ENCODE data around the gene COQ9.

- TF ChIP-seq CTCF (conservative IDR thresholded peaks at IDR 0.05 in 1 of 2, IDR thresholded peaks at IDR 0.05 in 1 of 2; ENCODE audit: low read depth in 1 of 2, low read length in 2 of 2) (no peak), EZH2 (IDR thresholded peaks at IDR 0.05; ENCODE audit: low read length, missing control alignments) (no peak)
These were observed 27.8 kb upstream of the COQ9 start for GRCh38 chr16:57419506-57419905.

All from fibroblast of lung (primary cell).